HepG2 (cell line): ENCODE measurements around the gene CD4.

ENCODE experiments used
- YY1 ChIP-seq: IDR thresholded peaks from 2 replicates; pipeline ENCODE4 v1.6.1; 2011; ENCODE audit warnings: low read length, low read depth, moderate library complexity, mild to moderate bottlenecking; ENCODE audit not compliant: insufficient read depth, insufficient replicate concordance
- TF ChIP-seq, protein P1 (sequence below): sonication (generic); formaldehyde crosslinking; IDR thresholded peaks from 2 replicates; pipeline ENCODE4 v1.5.0; 2020; ENCODE audit warnings: mild to moderate bottlenecking, missing genetic modification reagents, moderate library complexity
- TF ChIP-seq, protein P2 (sequence below): sonication (generic); formaldehyde crosslinking; IDR thresholded peaks from 2 replicates; pipeline ENCODE4 v1.4.0; 2020; ENCODE audit warnings: missing genetic modification reagents

DNA sequence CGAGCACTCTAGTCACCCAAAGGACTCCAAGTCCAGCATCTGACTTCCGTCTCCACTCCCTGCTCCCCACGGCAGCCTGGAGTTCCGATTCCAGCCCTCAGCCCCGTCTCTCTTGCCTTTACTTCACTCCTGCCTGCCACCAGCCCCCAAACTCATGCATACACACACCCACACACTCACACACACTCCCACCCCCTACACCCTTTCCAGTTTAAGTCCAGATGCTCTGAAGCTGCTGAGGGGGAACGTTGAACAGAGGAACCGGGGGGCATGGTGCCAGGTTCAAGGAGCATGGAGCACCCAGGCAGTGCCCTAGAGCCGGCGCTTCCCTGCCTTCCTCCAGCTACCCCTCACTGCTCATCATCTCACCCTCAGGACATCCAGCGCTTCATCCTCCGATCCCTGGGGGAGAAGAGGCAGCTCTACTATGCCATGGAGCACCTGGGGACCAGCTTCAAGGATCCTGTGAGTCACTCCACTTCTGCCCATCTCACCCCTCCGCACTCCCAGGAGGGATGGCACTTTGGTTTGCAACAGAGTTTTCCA is 42.2 kb downstream of the CD4 start:
- no peak for TF ChIP-seq YY1
- TF ChIP-seq, protein P1, sequence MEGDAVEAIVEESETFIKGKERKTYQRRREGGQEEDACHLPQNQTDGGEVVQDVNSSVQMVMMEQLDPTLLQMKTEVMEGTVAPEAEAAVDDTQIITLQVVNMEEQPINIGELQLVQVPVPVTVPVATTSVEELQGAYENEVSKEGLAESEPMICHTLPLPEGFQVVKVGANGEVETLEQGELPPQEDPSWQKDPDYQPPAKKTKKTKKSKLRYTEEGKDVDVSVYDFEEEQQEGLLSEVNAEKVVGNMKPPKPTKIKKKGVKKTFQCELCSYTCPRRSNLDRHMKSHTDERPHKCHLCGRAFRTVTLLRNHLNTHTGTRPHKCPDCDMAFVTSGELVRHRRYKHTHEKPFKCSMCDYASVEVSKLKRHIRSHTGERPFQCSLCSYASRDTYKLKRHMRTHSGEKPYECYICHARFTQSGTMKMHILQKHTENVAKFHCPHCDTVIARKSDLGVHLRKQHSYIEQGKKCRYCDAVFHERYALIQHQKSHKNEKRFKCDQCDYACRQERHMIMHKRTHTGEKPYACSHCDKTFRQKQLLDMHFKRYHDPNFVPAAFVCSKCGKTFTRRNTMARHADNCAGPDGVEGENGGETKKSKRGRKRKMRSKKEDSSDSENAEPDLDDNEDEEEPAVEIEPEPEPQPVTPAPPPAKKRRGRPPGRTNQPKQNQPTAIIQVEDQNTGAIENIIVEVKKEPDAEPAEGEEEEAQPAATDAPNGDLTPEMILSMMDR (CRISPR knock-in tag): no peak
- TF ChIP-seq, protein P2, sequence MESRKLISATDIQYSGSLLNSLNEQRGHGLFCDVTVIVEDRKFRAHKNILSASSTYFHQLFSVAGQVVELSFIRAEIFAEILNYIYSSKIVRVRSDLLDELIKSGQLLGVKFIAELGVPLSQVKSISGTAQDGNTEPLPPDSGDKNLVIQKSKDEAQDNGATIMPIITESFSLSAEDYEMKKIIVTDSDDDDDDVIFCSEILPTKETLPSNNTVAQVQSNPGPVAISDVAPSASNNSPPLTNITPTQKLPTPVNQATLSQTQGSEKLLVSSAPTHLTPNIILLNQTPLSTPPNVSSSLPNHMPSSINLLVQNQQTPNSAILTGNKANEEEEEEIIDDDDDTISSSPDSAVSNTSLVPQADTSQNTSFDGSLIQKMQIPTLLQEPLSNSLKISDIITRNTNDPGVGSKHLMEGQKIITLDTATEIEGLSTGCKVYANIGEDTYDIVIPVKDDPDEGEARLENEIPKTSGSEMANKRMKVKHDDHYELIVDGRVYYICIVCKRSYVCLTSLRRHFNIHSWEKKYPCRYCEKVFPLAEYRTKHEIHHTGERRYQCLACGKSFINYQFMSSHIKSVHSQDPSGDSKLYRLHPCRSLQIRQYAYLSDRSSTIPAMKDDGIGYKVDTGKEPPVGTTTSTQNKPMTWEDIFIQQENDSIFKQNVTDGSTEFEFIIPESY (CRISPR knock-in tag): no peak
